Stimulated activated CD8-positive, alpha-beta memory T cell treated with anti-CD3 and anti-CD28 coated beads, Interleukin-15, amount 100 ng/mL, for 24 hours (primary cell): ENCODE results near the gene SLAMF6.
"Not testable (repeated sequence)": the region's sequence is repeated elsewhere in the genome, so short reads cannot be mapped to it uniquely, and the experiment has no call there.

Experiments
- DNase-seq: peaks from one replicate; pipeline ENCODE4 v3.0.0-alpha.2; 2020; ENCODE audit warnings: low read depth

Gene SLAMF6

DNA sequence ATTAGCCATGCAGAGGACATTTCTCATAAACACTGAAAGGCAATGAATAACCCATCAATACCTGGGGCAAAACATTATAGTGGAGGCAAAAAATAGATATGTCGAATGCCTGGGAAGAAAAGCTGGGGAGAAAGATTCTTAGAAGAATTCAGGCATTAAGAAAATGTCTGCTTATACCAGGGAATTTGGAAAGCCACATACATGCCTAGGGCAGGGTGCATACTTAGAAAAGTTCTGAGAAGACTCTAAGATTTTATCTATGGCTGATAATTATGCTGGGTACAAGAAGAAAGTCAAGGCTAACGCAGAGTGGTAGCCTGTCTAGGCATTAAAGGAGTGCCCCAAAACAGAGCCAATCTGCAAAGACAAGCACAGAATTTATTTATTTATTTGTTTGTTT lies 18.4 kb downstream of the SLAMF6 start:
- no peak for DNase-seq

DNA sequence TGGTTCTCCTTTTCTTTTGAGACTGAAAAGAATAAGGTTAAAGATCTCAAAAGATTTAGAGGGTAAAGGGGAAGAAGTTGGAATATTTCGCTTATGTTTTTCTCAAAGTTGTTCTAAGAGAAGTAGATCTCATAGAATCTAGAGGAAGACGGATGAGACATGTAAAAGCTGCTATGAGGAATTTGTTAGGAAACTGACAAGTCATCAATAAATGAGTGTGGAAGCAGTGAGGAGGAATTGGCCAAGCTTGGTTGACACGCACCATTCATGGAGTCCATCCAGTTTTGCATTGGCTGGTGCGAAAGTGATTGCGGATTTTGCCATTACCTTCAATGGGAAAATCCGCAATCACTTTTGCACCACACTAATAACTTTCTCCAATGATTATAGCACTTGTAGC lies 20.0 kb downstream of the SLAMF6 start:
- no peak for DNase-seq

DNA sequence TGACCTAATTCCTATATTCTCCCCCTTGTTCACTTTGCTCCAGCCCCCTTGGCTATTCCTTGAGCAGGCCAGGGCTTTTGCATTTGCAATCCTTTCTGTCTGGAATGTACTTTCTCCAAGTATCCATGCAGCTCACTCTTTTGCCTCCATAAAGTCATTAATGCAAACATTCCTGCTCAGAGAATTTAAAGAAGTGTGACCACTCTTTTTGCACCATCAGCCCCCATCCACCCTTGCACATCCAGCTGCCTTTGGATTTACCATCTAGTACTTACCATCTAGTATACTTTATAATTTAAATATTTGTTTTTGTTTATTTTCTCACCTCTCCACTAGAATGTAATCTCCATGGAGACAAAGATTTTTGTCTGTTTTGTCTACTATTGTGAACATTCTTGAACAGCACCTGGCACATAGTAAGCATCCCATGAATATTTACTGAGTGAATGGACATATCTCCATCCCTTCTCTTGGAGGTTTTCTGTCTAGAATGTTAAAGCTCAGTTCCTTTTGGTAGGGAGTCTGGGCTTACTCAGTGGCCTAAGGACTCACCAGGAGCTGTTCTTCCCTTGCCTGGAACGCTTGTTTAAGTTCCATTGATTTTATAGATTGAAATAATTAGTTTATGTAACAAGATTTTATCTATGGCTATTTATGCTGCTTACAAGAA lies 22.6 kb downstream of the SLAMF6 start:
- no peak for DNase-seq

DNA sequence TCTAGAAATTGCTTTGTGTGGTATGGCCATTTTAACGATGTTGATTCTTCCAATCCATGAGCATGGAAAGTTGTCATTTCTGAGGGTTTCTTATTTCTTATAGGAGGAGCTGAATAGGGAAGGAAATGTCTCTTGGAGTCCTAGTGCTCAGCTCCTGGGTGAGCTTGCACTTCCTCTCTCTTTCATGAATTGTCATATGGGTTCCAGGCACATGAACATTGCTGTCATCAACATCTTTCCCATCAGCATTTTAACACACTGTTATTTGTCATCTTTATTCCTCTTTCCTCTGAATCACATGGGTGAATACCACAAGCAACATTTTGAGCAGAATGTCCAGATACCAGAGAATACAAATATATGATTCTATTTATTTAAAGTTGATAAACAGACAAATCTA lies 23.4 kb downstream of the SLAMF6 start:
- DNase-seq, result no peak

DNA sequence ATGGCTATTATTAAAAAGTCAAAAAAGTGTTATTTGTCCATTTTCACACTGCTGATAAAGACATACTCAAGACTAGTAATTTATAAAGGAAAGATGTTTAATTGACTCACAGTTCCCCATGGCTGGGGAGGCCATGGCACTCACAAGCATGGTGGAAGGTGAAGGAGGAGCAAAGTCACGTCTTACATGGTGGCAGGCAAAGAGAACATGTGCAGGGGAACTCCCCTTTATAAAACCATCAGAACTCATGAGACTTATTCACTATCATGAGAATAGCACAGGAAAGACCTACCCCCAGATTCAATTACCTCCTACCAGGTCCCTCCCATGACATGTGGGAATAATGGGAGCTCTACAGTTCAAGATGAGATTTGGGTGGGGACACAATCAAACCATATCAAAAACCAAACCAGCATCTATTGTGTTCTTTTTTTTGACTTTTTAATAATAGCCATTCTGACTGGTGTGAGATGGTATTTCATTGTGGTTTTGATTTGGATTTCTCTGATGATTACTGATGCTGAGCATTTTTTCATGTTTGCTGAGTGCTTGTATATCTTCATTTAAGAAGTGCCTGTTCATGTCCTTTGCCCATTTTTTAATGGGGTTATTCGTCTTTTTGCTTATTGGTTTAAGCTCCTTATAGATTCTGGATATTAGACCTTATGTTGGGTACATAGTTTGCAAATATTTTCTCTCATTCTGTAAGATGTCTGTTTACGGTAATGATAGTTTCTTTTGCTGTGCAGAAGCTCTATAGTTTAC lies 24.6 kb downstream of the SLAMF6 start:
- not testable (repeated sequence) for DNase-seq

DNA sequence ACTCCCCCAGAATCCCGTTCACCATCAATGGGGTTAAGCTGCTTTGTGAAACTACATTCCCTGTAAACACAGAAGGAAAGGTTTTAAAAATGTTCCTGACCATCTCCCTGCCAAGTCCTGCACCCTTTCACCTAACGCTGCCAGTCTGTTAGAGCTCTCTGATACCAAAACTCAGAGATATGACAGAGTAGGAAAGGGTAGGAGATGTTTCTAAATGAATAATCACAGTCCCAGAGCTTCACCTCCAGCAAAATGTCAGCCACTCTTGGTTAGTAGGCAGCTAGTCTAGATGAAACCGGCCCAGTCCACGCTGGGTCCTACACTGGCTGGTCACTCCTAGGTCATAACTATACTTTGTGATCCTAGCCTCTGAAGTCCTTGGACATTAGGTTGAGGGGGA lies 26.7 kb downstream of the SLAMF6 start:
- no peak for DNase-seq

DNA sequence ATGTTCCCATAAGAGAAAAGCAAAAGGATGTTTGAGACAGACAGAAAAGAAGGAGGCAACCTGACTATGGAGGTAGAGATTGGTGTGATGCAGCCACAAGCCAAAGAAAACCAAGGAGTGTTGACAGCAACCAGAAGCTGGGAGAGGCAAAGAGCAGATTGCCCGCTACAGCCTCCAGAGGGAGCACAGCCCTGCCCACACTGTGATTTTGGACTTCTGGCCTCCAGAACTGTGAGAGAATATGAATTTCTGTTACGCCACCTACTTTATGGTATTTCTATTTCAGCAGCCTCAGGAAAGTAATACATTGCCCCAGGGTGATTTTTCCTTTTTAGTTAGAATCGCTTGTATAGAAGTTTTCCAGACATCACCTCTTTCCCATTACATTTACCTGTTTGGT lies 28.4 kb downstream of the SLAMF6 start:
- DNase-seq, result no peak

DNA sequence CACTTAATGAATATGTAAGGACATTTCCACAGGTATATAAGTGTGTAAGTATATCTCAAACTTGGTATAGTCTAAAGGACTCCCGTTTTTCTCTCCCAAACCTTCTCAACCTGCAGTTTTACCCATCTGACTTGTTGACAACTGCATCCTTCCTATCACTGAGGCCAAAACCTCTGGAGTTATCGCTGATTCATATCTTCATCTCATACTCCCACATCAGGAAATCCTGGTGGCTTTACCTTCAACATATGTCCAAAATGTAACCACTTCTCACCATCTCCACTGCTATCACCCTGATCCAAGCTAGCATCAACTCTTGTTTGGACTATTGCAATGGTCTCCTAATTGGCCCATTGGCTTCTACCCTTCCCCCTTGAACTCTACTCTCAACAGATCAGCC lies 30.4 kb downstream of the SLAMF6 start:
- DNase-seq, result no peak

DNA sequence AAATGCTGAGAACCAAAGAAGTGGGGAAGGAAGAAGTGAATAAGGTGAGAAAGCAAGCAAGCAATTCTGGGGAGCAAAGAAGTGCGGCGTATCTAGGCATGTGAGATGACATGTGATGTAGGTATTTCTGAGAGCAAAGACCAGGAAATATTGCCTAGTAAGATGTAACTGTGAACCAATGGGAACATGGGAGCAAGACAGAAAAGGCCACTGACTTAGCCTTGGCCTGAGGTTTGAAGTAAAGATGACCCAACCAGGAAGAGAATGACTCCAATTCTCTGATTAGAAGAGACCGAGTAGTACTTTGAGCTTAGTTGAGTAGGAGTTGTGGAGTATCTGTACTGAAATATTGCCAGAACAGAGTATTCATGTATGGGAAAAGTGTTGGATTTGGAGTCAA lies 31.1 kb downstream of the SLAMF6 start:
- no peak for DNase-seq

DNA sequence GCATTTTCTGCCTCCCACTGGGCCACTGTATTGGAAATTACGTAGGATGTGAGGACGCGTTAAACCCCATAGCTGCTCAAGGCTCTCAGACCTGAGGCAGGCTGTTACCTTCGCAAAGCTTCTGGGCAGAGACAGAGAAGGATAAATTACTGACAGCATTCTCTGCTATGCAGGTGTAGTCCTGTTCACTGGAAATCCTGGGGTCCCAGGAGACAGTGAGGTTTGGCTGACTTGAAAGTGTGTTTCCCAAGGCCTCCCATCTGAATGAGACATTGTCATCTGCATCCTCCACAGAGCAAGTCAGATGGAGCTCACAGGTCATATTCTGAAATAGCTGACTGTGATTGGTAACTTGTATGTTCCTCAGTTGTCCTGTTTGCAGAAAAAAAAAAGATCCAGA lies 32.0 kb downstream of the SLAMF6 start:
- DNase-seq, result no peak

DNA sequence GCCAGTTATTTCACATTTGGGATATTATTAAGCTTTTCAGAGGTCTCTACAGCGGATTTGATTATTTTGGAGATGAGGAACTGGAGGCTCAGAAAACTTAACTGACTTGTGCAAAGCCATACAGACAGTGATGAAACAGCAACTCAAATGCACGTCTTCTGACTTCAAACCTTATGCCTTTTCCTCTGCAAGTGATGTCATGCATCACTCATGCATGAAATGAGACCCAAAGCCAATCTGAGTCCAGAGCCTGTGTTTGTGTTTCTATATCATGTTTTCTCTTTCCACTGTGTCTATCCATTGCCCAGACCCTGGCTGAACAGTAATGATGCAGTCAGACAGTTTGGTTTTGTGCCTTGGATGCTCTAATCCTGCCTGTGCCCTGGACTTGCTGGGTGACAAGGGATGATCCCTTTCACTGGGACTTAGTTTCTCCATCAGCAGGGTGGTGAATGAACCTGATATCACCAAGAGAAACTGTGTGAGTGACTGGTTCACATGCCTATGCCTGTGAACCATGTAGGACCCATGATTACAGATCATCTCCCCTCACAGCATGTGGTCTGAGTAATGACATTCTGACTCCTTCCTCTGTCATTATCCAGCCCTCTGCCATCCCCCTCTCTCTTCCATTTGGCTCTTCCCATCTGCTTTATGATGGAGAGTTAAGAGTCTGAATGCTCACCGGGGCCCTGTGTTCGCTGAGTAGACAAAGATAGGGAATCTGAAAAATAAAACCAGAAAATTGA lies 33.4 kb downstream of the SLAMF6 start:
- no peak for DNase-seq

DNA sequence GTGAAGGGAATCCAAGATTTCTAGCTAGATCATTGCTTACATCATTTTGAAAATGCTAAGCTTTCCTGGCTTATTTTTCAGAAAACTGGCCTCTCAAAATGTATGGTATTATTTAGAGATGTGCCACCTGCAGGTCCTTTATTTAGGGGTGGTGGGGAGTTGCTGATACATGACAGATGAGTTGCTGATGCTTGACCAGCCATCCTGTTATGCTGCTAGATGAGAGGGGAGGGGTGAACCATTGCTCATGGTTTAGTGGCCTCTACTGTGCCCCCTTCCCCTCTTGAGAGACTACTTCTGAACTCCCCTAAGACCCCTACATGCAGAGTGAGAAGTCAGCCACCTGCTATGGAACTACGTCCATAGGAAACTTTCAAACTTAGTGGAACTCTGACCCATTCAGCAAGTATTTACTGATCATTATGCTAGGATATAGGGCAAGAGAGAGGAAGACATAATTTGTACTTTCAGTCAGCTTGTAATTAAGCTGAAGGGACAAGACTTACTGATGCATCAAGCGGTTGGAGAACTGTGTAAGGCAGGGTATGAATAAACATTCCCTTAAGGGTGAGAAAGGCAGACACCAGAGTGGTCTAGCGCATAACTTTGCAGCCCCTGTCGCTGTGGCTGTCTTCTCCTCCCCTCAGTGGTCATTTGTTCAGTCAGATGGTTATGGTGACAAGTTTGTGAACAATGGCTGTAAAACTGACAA lies 34.6 kb downstream of the SLAMF6 start:
- no peak for DNase-seq

DNA sequence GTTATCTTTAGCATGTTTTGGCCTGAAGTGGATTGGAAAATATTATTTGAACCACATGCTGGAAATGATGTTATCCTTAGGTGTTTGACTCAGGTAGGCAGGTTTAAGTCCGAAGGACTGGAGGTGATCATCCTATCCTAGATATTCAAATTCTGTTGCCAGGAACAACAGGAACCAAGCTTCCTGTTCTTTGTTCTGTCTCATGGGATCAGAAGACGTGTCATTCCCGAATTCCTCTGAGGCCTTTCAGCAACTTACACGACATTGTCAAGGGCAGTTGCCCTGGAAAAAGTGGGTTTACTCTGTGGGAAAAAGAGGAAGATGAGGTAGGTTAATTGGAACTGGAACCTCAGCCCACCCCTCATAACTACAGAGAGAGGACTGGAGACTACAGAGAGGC lies 36.6 kb downstream of the SLAMF6 start:
- DNase-seq, result no peak

DNA sequence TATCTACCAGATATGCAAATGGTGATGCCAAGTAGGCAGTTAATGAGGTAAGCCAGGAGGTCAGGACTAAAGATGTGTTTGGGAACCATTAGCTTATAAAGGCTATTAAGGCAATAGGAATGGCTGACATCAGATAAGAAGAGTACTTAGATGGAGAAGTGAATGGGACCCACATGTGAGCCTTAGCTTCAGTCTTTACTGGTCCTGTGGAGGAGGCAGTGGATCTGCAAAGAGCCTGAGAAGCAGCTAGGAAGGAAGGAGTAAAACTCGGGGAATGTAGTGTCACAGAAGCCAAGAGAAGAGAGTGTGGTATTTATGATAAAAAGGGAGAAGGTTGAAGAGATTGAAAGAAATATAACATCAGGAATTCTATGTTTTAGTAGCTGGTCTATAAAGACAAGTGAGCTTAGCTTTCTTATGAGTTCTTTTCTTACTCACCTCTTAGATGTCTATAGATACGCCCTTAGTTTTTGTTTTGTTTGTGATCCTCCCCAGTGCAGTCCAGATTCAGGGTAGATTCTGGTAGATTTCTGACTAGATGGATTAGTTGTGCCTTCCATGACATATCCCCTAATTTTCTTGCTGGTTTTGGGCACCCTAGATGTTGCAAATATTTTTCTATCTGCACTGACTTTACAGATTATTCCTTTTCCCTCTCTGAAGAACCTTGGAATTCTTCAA lies 39.4 kb downstream of the SLAMF6 start:
- no peak for DNase-seq

DNA sequence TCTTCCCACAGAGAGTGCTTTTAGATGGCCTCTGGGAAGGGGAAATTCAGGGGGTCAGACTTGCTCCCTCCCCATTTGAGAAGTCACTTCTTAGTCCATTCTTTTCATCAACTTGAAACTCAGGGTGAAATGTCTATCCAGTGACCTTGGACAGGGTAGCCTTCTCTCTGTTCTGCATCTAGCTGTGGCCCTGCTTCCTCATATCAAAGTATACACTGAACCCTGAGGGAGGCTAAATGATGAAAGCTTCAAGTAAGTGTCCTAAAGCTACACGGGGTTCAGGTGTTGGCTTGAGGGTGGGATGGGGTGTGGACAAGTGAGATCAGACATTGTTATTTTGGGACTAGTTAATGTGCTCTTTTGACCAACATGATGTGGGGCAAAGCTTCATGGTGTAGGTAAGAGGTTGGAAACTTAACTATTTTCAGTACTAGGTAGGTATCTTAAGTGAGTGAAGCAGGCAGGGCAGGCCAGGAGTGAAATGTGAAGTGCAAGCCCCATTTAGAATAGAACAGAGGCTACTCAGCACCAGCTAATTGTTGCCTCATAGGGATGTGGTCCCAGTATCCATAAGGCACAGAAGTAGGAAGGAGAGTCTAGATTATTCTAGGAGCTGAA lies 41.0 kb downstream of the SLAMF6 start:
- no peak for DNase-seq

DNA sequence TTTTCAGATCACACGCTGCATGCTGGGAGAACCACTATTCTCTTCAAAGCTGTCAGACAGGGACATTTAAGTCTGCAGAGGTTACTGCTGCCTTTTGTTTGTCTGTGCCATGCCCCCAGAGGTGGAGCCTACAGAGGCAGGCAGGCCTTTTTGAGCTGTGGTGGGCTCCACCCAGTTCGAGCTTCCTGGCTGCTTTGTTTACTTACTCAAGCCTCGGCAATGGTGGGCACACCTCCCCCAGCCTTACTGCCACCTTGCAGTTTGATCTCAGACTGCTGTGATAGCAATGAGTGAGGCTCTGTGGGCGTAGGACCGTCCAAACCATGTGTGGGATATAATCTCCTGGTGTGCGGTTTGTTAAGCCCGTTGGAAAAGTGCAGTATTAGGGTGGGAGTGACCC lies 42.3 kb downstream of the SLAMF6 start:
- DNase-seq, result not testable (repeated sequence)

DNA sequence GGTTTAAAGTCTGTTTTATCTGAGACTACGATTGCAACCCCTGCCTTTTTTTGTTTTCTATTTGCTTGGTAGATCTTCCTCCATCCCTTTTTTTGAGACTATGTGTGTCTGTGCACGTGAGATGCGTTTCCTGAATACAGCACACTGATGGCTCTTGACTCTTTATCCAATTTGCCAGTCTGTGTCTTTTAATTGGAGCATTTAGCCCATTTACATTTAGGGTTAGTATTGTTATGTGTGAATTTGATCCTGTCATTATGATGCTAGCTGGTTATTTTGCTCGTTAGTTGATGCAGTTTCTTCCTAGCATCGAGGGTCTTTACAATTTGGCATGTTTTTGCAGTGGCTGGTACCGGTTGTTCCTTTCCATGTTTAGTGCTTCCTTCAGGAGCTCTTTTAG lies 44.0 kb downstream of the SLAMF6 start:
- not testable (repeated sequence) for DNase-seq

DNA sequence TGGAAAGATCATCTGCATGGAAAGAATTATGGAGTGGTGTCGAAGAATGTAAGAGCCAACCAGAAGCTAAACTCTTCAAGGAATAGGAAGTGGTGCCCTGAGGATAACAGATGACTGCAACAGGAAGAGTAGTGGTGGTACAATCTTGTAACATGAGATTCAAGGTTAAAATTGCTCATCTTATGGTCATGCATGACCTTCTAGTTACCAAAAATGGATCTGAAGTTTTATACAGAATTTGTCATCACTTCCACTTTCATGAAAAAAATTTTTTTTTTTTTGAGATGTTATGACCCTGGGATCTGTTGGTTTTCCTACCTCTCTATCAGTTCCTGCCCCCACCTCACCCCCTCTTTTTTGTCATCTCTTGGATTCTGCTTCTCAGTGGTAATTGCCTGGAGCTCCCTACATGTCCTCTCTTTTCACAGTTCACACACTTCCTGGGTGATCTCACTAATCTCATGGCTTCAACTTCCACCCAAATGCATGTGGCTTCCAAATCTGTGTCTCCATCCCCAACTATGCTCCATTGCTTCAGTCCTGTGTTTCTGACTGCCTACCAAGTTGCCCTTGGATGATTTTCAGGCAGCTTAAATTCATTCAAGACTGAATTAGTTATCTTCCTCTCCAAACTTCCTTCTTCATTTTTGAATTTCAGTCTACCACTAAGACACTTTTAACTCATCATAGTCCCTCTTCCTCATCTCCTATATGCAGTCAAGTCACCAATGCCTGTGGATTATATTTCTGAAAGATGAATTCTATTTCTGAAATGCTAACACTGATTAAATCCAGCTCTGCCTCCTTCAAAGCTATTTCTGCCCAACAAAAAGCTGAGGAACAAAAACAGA lies 48.4 kb downstream of the SLAMF6 start:
- DNase-seq, result no peak

DNA sequence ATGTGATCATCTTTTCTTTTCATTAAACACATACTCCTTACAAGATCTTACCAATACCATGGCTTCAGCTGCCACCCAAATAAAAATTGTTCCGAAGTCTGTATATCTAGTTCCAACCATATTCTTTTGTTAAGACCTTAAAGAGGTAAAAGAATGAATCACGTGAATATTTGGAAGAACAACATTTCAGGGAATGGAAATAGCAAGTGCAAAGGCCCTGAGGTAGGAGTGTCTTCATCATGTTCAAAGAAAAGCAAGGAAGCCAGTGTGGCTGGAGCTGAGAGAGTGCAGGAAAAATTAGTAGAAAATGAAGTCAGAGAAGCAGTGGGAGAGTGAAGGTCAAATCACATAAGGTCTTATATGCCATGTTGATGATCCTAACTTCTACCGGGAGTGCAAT lies 50.9 kb downstream of the SLAMF6 start:
- no peak for DNase-seq

DNA sequence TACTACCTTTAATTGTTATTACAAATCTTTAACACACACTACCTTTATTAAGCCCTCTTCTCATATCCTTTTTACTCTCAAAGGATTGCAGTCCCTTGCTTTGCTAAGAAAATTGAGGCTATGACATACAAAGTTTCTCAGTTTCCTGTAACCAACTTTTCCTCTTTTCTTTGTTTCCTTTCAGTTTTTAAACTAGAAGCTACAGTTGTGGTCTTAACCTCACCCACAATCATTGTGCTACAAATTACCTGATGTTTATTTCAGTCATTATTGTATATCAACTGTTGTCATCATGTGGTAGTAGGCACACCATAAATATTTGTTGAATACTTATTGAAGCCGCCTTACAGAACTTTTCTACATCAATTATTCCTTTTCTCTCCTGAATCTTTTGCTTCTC lies 51.8 kb downstream of the SLAMF6 start:
- DNase-seq, result no peak

DNA sequence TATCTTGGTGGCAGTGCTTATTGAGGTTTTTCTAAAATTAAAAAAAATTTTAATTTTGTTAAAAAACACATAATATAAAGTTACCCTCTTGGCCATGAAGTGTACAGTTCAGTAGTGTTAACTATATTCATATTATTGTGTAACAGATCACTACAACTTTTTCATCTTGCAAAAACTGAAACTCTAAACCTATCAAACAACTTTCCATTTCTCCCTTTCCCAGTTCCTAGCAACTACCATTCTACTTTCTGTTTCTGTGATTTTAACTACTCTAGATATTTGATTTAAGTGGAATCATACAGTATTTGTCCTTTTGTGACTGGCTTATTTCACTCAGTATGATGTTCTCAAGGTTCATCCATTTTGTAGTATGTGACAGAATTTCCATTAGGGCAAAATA lies 55.5 kb downstream of the SLAMF6 start:
- DNase-seq, result no peak
